Parathyroid adenoma (tissue), 2 donors: Measurements from ENCODE around the gene FRMD4A.

Experiments
- H2AFZ ChIP-seq: fragments of 300-600 bp; sonication (generic); one replicate; pipeline ENCODE4 v1.7.0; 2017; ENCODE audit warnings: antibody characterized with exemption, mild to moderate bottlenecking
- H3K27ac ChIP-seq: fragments of 300-600 bp; sonication (generic); one replicate; pipeline ENCODE4 v1.7.0; 2017
- H3K27me3 ChIP-seq: fragments of 300-600 bp; sonication (generic); one replicate; pipeline ENCODE4 v1.7.0; 2017; ENCODE audit warnings: low read length; ENCODE audit not compliant: control insufficient read depth, insufficient read depth
- H3K36me3 ChIP-seq: fragments of 300-600 bp; sonication (generic); one replicate; pipeline ENCODE4 v1.7.0; 2017; ENCODE audit warnings: low read length; ENCODE audit not compliant: control insufficient read depth, insufficient read depth
- H3K4me1 ChIP-seq: fragments of 300-600 bp; sonication (generic); one replicate; pipeline ENCODE4 v1.7.0; 2017; ENCODE audit warnings: control low read depth
- H3K4me2 ChIP-seq: fragments of 300-600 bp; sonication (generic); one replicate; pipeline ENCODE4 v1.7.0; 2017; ENCODE audit warnings: low read length
- H3K4me3 ChIP-seq: fragments of 300-600 bp; sonication (generic); one replicate; pipeline ENCODE4 v1.7.0; 2017; ENCODE audit warnings: low read depth, low read length
- H3K79me2 ChIP-seq: fragments of 300-600 bp; sonication (generic); one replicate; pipeline ENCODE4 v1.7.0; 2017; ENCODE audit warnings: control low read depth
- H3K9ac ChIP-seq: fragments of 300-600 bp; sonication (generic); one replicate; pipeline ENCODE4 v1.7.0; 2017; ENCODE audit warnings: mild to moderate bottlenecking
- H3K9me3 ChIP-seq: fragments of 300-600 bp; sonication (generic); one replicate; pipeline ENCODE4 v1.7.0; 2017; ENCODE audit warnings: low read length; ENCODE audit not compliant: control insufficient read depth
- TF ChIP-seq, protein P1 (sequence below): fragments of 300-600 bp; sonication (generic); IDR thresholded peaks from one replicate; pipeline ENCODE4 v1.7.0; 2017; ENCODE audit warnings: antibody characterized with exemption, mild to moderate bottlenecking
- donor health status: primary hyperparathyroidism.

FRMD4A gene

GRCh38 chr10:13873196-13873595 lies 457.5 kb downstream of the FRMD4A start:
- no peaks in the 10 kb centered on the region for H3K4me1 ChIP-seq
- H3K4me3 ChIP-seq = no peak overlapping the region
- no peaks in the 10 kb centered on the region for H3K27me3 ChIP-seq
- H3K9ac ChIP-seq = no peak overlapping the region
- H3K79me2 ChIP-seq = no peaks in the 10 kb centered on the region
- H3K27ac ChIP-seq = no peak overlapping the region
- H3K9me3 ChIP-seq = no peaks in the 10 kb centered on the region
- H3K4me2 ChIP-seq = no peak overlapping the region
- TF ChIP-seq, protein P1, sequence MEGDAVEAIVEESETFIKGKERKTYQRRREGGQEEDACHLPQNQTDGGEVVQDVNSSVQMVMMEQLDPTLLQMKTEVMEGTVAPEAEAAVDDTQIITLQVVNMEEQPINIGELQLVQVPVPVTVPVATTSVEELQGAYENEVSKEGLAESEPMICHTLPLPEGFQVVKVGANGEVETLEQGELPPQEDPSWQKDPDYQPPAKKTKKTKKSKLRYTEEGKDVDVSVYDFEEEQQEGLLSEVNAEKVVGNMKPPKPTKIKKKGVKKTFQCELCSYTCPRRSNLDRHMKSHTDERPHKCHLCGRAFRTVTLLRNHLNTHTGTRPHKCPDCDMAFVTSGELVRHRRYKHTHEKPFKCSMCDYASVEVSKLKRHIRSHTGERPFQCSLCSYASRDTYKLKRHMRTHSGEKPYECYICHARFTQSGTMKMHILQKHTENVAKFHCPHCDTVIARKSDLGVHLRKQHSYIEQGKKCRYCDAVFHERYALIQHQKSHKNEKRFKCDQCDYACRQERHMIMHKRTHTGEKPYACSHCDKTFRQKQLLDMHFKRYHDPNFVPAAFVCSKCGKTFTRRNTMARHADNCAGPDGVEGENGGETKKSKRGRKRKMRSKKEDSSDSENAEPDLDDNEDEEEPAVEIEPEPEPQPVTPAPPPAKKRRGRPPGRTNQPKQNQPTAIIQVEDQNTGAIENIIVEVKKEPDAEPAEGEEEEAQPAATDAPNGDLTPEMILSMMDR = no peak
- no peaks in the 10 kb centered on the region for H3K36me3 ChIP-seq
- no peak overlapping the region for H2AFZ ChIP-seq

DNA sequence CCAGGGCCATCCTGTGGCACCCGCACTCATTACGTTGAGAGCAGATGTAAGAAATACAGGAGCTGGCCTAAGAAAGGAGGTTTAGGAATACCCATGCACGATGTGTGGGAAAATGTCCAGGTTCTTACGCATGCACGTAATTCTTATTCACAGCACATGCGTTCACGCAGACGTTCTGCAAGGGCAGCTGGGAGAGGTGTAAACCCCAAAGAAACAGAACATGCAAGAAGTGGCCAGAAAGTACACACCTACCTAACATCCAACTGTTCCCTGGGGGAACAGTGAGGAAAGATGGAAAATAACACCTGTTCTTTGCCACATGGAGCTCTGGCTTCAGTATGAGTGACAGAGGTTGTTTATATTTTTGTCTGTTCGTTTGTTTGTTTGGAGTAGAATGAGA lies 458.3 kb downstream of the FRMD4A start:
- no peaks in the 10 kb centered on the region for H3K79me2 ChIP-seq
- H3K9ac ChIP-seq = no peak overlapping the region
- H3K27ac ChIP-seq = no peak overlapping the region
- no peaks in the 10 kb centered on the region for H3K9me3 ChIP-seq
- H3K4me2 ChIP-seq = no peak overlapping the region
- no peak overlapping the region for H2AFZ ChIP-seq
- TF ChIP-seq, protein P1 = no peak
- no peaks in the 10 kb centered on the region for H3K36me3 ChIP-seq
- H3K4me3 ChIP-seq = no peak overlapping the region
- no peaks in the 10 kb centered on the region for H3K27me3 ChIP-seq
- H3K4me1 ChIP-seq = no peaks in the 10 kb centered on the region

DNA sequence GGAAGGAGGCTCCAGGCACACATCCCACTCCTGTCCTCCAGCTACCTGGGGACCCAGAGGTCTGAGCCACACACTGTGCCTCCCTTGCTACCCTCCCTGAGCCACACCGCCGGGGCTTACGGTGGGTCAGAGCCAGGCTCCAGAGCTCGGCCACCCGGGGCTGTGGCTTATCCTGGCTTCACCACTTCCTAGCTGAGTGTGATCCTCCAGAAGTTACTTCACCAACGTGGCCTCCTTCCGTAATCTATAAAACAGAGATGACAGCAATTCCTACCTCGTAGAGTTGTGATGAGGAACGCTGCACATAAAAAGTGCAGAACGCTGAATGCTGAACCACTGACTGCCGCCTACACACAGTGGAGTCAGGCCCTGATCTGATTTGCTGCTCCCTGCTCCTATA lies 458.9 kb downstream of the FRMD4A start:
- Histone ChIP-seq H3K4me3 (no peak overlapping the region), H3K9me3 (no peaks in the 10 kb centered on the region), H3K4me2 (no peak overlapping the region), H3K4me1 (no peaks in the 10 kb centered on the region), H3K79me2 (no peaks in the 10 kb centered on the region), H3K36me3 (no peaks in the 10 kb centered on the region), H2AFZ (no peak overlapping the region), H3K9ac (no peak overlapping the region), H3K27ac (no peak overlapping the region), H3K27me3 (no peaks in the 10 kb centered on the region)
- TF ChIP-seq, protein P1 = no peak

- Histone ChIP-seq H2AFZ (no peak overlapping the region), H3K4me1 (no peaks in the 10 kb centered on the region), H3K4me3 (no peak overlapping the region), H3K36me3 (no peaks in the 10 kb centered on the region), H3K9ac (no peak overlapping the region), H3K4me2 (no peak overlapping the region), H3K9me3 (no peaks in the 10 kb centered on the region), H3K79me2 (no peaks in the 10 kb centered on the region), H3K27me3 (no peaks in the 10 kb centered on the region), H3K27ac (no peak overlapping the region)
- TF ChIP-seq, protein P1 = no peak
Observed at GRCh38 chr10:13871011-13871410, 459.7 kb downstream of the FRMD4A start.

GRCh38 chr10:13869295-13869664 lies 461.4 kb downstream of the FRMD4A start:
- TF ChIP-seq, protein P1 = no peak
- Histone ChIP-seq H3K4me2 (no peak overlapping the region), H3K36me3 (no peaks in the 10 kb centered on the region), H2AFZ (no peak overlapping the region), H3K4me1 (no peaks in the 10 kb centered on the region), H3K27ac (no peak overlapping the region), H3K9me3 (no peaks in the 10 kb centered on the region), H3K9ac (no peak overlapping the region), H3K27me3 (no peaks in the 10 kb centered on the region), H3K79me2 (no peaks in the 10 kb centered on the region), H3K4me3 (no peak overlapping the region)
